ENCODE results near the gene CCNB2.
"Not testable (repeated sequence)": the region's sequence is repeated elsewhere in the genome, so short reads cannot be mapped to it uniquely, and the experiment has no call there.

The CCNB2 gene

GRCh38 chr15:59159210-59159609, 54.3 kb downstream of the CCNB2 start:
- H3K27me3 ChIP-seq, result no peaks in the 10 kb centered on the region
- TF ChIP-seq Cebpa-rat (IDR thresholded peaks at IDR 0.05), result no peak
- H3K4me2 ChIP-seq, result no peak overlapping the region
- 0 out of 2 replicates have a peak, but pooled peaks cover 4% of the 10 kb centered on the region for H3K36me3 ChIP-seq
- H3K4me3 ChIP-seq, result no peak overlapping the region
- H4K20me1 ChIP-seq, result no peaks in the 10 kb centered on the region
- no peaks in the 10 kb centered on the region for H3K4me1 ChIP-seq
- no peaks in the 10 kb centered on the region for H3K9me3 ChIP-seq
- H3K9ac ChIP-seq, result no peak overlapping the region
- no peak overlapping the region for H3K27ac ChIP-seq

GRCh38 chr15:59160880-59161593, 56.1 kb downstream of the CCNB2 start:
- Histone ChIP-seq H3K4me2 (no peak overlapping the region), H3K27ac (no peak overlapping the region), H3K4me1 (peaks cover 10% of the 10 kb centered on the region), H3K36me3 (0 out of 2 replicates have a peak, but pooled peaks cover 4% of the 10 kb centered on the region), H3K9ac (no peak overlapping the region), H3K4me3 (no peak overlapping the region), H3K9me3 (no peaks in the 10 kb centered on the region), H3K27me3 (no peaks in the 10 kb centered on the region), H4K20me1 (no peaks in the 10 kb centered on the region)
- no peak for TF ChIP-seq Cebpa-rat (IDR thresholded peaks at IDR 0.05)

GRCh38 chr15:59162080-59162479, 57.1 kb downstream of the CCNB2 start:
- H3K9me3 ChIP-seq, H3K9ac ChIP-seq, H3K27ac ChIP-seq, H3K27me3 ChIP-seq, H4K20me1 ChIP-seq, H3K4me3 ChIP-seq, H3K4me2 ChIP-seq, H3K36me3 ChIP-seq: not testable (repeated sequence)
- H3K4me1 ChIP-seq, result peaks cover 14% of the 10 kb centered on the region

- Histone ChIP-seq H3K27ac (peak overlapping the region; percentile 54), H3K36me3 (no peaks in the 10 kb centered on the region)
- no peak for TF ChIP-seq Cebpa-rat (IDR thresholded peaks at IDR 0.05)
These were observed 60.8 kb downstream of the CCNB2 start for GRCh38 chr15:59165726-59166125.

GRCh38 chr15:59166166-59166565, 61.2 kb downstream of the CCNB2 start:
- H3K9ac ChIP-seq, result no peak overlapping the region
- H3K9me3 ChIP-seq, result no peaks in the 10 kb centered on the region
- H3K27me3 ChIP-seq, result no peaks in the 10 kb centered on the region
- no peak overlapping the region for H3K4me3 ChIP-seq
- peak overlapping the region; percentile 54 for H3K27ac ChIP-seq
- H3K4me2 ChIP-seq, result peak overlapping the region; percentile 17; the same call in 1 of the 2 replicates
- TF ChIP-seq Cebpa-rat (IDR thresholded peaks at IDR 0.05), result no peak
- no peaks in the 10 kb centered on the region for H3K36me3 ChIP-seq
- peaks cover 14% of the 10 kb centered on the region for H3K4me1 ChIP-seq
- H4K20me1 ChIP-seq, result no peaks in the 10 kb centered on the region

More at GRCh38 chr15:59165726-59166125, 60.8 kb downstream of the CCNB2 start:
- Histone ChIP-seq H3K9ac (no peak overlapping the region), H3K27me3 (no peaks in the 10 kb centered on the region), H4K20me1 (no peaks in the 10 kb centered on the region), H3K4me2 (peak overlapping the region; percentile 17; the same call in 1 of the 2 replicates), H3K4me1 (peaks cover 14% of the 10 kb centered on the region), H3K9me3 (no peaks in the 10 kb centered on the region), H3K4me3 (no peak overlapping the region)

GRCh38 chr15:59166601-59167265, 61.8 kb downstream of the CCNB2 start:
- Histone ChIP-seq H3K27me3 (no peaks in the 10 kb centered on the region), H3K27ac (peak overlapping the region; percentile 54; the same call in 1 of the 2 replicates), H3K9me3 (no peaks in the 10 kb centered on the region), H3K4me1 (peaks cover 14% of the 10 kb centered on the region), H4K20me1 (no peaks in the 10 kb centered on the region), H3K4me2 (no peak overlapping the region), H3K9ac (no peak overlapping the region), H3K4me3 (no peak overlapping the region), H3K36me3 (no peaks in the 10 kb centered on the region)
- TF ChIP-seq Cebpa-rat (IDR thresholded peaks at IDR 0.05), result no peak

- Histone ChIP-seq H3K4me1 (peaks cover 14% of the 10 kb centered on the region), H3K36me3 (no peaks in the 10 kb centered on the region), H3K4me2 (no peak overlapping the region), H4K20me1 (no peaks in the 10 kb centered on the region), H3K9me3 (no peaks in the 10 kb centered on the region), H3K9ac (no peak overlapping the region), H3K27me3 (no peaks in the 10 kb centered on the region), H3K27ac (no peak overlapping the region), H3K4me3 (no peak overlapping the region)
- TF ChIP-seq Cebpa-rat (IDR thresholded peaks at IDR 0.05), result no peak
These were observed 63.6 kb downstream of the CCNB2 start for GRCh38 chr15:59168536-59168935.

- Histone ChIP-seq H3K9me3 (no peaks in the 10 kb centered on the region), H3K9ac (no peak overlapping the region), H3K36me3 (no peaks in the 10 kb centered on the region), H3K27me3 (no peaks in the 10 kb centered on the region), H3K4me2 (no peak overlapping the region), H3K4me1 (peaks cover 14% of the 10 kb centered on the region), H3K4me3 (no peak overlapping the region), H3K27ac (no peak overlapping the region), H4K20me1 (no peaks in the 10 kb centered on the region)
- no peak for TF ChIP-seq Cebpa-rat (IDR thresholded peaks at IDR 0.05)
These were observed 64.3 kb downstream of the CCNB2 start for GRCh38 chr15:59169251-59169708.

- H4K20me1 ChIP-seq, result no peaks in the 10 kb centered on the region
- TF ChIP-seq Cebpa-rat (IDR thresholded peaks at IDR 0.05), result no peak
- H3K27me3 ChIP-seq, result no peaks in the 10 kb centered on the region
- no peak overlapping the region for H3K9ac ChIP-seq
- H3K36me3 ChIP-seq, result no peaks in the 10 kb centered on the region
- H3K9me3 ChIP-seq, result no peaks in the 10 kb centered on the region
- H3K4me3 ChIP-seq, result no peak overlapping the region
- H3K4me1 ChIP-seq, result peaks cover 9% of the 10 kb centered on the region
- no peak overlapping the region for H3K4me2 ChIP-seq
- no peak overlapping the region for H3K27ac ChIP-seq
These were observed 65.5 kb downstream of the CCNB2 start for GRCh38 chr15:59170295-59171066.

- H3K9ac ChIP-seq, result no peak overlapping the region
- TF ChIP-seq Cebpa-rat (IDR thresholded peaks at IDR 0.05), result no peak
- no peaks in the 10 kb centered on the region for H3K27me3 ChIP-seq
- H4K20me1 ChIP-seq, result no peaks in the 10 kb centered on the region
- no peaks in the 10 kb centered on the region for H3K36me3 ChIP-seq
- H3K27ac ChIP-seq, result no peak overlapping the region
- no peak overlapping the region for H3K4me2 ChIP-seq
- peaks cover 3% of the 10 kb centered on the region for H3K4me1 ChIP-seq
- H3K9me3 ChIP-seq, result no peaks in the 10 kb centered on the region
- no peak overlapping the region for H3K4me3 ChIP-seq
These were observed 66.1 kb downstream of the CCNB2 start for GRCh38 chr15:59171067-59171397.

All from BLaER1 (cell line).